GM18508 (cell line): ENCODE measurements around the gene OSBPL5.

Experiments used
- ATAC-seq: cut with Tn5 transposase; IDR thresholded peaks from one replicate; pipeline ENCODE4 v1.9.1; 2021; ENCODE audit warnings: moderate number of reproducible peaks; ENCODE audit not compliant: insufficient read depth, unreplicated experiment

OSBPL5 gene

GRCh38 chr11:3106736-3107524 lies 58.2 kb downstream of the OSBPL5 start:
- no peak for ATAC-seq

DNA sequence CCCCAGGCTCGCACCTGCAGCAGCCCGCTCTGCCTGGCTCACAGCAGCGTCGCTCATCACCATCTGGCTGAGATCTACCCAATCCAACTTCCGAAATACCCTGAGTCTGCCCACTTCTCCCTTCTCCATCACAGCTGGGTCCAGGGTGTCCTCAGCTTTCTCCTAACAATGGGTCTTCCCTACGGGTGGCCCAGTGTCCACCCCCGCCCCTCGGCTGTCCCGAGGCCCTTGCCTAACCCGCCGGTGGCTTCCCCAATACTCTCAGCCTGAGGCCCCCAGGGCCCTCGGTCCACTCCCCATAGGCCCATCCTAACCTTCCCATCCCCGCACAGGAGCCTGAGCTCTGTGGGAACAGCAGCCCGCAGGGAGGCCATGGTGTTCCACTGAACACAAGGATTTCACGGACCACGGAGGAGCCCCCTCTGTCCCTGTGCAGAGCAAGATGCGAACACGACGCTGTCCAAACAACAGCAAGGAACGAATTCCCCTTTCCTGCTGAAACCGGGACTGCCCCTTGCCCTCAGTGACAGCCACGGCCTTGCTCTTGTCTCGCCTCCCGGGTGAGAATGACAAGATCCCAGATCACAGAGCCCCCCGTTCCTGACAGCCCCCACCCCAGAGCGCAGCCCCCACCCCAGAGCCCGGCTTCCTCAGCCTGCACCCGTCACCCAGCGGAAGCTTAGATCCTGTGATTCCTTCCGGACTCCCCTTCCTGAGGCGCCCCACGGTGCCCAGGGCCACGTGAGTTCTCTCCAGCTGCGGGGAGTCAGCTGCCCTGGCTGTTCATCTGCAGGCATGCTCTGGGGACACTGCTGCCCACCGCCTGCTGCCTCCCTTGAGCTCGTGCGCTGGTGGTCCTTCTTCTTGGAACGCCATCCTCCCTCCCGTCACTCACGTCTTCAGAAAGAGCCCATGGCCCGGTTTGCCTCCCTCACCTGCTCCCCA lies 59.0 kb downstream of the OSBPL5 start:
- no peak for ATAC-seq

DNA sequence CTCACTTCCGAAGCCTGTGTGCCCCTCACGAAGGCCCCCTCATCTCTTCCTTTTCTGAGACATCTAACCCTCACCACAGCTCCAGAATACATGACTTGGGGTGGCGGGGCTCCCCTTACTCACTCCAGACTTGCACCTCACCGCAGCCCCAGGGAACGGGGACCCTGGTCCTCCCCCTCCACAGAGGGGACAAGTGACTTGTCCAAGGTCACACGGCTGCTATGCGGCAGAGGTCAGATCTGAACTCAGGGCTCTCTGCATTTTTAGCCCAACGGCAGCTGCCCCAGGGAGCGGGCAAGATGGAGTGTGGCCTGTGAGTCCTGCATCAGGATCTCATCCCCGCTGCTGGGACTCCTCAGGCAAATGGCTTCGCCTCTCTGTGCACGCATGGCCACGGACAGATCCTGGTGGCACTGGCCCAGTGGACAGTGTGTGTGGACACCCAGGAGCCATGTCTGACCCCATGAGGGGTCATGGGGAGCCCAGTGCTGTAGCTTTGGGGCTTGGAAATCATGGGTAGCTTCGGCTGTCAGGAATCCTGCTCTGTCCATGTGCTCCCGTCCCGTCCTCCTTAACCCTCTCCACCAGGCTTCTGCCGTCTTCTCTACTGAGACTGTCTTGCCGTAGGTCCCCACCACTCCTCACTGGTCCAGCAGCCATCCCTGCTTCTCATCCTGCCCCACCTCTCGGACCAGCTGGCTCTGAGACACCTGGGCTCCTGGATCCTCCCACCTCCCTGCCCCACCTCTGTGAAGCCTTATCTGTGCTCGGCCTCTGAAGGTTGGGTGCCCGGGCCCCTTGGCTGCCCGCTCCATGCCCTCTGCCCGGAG lies 59.9 kb downstream of the OSBPL5 start:
- no peak for ATAC-seq

DNA sequence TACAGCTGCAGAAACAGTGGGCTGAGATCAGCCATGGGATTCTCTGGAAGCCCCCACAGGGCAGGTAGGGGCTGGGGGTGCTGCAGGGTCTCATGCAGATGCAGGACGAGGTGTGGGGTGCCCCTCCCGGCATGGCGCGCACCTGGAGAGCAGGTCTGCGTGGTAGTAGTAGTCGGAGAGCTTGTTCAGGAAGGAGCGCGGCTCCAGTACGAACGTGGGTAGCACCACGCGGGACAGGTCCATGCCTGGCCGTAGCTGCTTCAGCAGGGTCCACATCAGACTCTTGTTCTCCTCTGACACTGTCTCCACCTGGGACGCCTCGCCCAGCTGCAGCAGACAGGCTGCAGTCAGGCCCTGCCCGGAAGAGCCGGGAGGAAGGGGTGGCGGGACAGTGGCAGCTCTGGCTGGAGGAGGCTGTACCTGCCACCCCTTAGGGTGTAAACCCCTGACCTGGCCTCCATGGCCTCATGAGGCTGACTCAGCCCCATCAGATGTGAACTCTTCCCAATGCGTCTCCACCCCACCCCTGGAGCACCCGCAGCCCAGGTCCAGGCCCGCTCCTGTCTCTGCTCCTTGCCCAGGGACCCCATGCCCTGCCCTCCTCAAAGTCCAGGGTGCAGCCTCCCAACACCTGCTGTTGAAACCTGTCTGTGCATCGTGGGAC lies 60.9 kb downstream of the OSBPL5 start:
- no peak for ATAC-seq

GRCh38 chr11:3103076-3103475 lies 62.0 kb downstream of the OSBPL5 start:
- no peak for ATAC-seq

GRCh38 chr11:3102641-3102921 lies 62.5 kb downstream of the OSBPL5 start:
- no peak for ATAC-seq

GRCh38 chr11:3101921-3102640 lies 63.0 kb downstream of the OSBPL5 start:
- ATAC-seq: no peak

DNA sequence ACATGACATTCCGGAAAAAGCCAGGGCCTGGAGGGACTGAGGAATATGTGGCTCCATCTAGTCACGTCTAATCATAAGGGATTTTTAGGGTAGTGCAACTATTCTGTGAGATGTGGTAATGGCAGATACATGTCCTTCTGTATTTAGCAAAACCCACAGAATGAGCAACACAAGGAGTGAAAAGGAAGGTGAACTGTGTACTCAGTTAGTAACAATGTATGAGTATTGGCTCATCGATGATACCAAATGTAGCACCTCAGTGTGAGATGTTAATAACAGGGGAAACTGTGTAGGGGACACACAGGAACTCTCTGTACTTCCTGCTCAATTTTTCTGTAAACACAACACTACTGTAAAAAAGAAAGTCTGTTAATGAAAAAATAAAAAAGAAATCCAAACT lies 65.9 kb downstream of the OSBPL5 start:
- no peak for ATAC-seq

DNA sequence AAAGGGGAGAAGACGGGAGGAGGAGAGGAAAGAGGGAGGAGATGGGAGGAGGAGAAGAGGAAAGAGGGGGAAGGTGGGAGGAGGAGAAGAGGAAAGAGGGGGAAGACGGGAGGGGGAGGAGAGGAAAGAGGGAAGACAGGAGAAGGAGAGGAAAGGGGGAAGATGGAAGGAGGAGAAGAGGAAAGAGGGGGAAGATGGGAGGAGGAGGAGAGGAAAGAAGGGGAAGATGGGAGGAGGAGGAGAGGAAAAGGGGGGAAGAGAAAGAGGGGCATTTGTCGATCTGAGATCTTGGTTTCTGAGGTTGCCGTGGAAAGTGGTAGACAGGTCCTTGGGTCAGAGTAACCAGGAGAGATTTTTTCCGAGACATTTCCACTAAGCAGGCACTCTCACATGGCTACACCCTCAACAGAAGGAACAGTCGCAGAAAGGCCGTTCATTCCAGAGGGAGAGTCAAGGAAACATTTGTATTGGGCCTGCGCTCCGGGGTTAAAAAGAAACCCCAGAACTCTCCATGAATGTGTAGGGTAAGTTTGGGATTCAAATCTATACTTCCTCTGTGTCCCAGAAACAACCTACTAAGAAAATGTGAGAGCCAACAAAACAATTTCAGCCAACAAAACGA lies 68.1 kb downstream of the OSBPL5 start:
- no peak for ATAC-seq

GRCh38 chr11:3095712-3096361 lies 69.3 kb downstream of the OSBPL5 start:
- no peak for ATAC-seq

DNA sequence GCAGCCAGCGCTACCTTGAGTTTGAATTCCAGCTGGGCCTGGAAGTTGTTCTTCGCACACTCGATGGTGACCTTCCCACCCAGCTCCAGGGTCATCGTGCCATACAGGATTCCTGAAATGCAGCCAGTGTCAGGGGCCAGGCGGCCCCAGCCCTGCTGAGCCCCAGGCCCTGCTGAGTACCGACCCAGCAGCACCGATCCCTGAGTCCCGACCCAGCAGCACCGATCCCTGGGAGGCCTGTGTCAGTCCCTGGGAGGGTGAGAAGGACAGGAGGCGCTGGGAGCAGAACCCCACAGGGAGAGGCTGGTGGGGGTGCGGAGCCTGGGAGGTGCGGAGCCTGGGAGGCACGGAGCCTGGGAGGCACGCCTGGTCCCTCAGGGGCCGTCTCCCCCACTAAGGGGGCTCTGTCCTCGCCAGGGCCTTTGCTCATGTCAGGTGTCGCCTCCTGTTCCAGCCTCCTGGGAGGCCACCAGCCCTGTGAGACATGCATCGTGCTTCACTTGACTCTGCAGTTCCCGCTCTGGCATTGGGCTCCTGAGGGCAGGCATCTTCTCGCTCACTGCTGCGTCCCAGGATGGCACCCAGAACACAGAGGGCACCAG lies 70.8 kb downstream of the OSBPL5 start:
- ATAC-seq: no peak

- no peak for ATAC-seq
Observed at GRCh38 chr11:3093281-3094191, 71.6 kb downstream of the OSBPL5 start.

DNA sequence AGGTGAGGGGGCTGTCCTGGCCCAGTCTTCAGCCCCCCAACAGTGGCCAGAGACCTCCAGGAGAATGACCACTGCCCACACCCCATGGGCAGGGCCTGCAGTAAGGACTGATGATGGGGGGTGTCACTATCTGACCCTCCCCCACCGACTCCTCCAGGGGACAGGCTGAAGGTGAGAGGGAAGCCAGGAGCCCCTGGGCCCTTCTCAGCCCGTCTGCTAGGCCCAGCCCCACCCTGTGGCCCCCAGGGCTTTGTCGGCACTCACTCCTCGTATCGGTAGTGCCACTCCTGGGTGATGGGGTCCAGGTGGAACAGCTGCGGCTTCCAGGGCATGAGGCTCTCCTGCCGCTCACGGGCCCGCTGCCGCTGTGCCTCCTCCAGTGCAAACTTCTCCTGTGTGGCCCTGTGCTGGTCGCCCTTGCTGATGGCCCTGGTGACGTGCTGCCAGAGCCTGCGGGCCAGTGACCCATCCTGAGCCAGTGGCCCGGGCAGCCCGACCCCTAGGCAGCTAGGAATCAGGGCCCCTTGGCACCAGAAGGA lies 72.4 kb downstream of the OSBPL5 start:
- no peak for ATAC-seq

DNA sequence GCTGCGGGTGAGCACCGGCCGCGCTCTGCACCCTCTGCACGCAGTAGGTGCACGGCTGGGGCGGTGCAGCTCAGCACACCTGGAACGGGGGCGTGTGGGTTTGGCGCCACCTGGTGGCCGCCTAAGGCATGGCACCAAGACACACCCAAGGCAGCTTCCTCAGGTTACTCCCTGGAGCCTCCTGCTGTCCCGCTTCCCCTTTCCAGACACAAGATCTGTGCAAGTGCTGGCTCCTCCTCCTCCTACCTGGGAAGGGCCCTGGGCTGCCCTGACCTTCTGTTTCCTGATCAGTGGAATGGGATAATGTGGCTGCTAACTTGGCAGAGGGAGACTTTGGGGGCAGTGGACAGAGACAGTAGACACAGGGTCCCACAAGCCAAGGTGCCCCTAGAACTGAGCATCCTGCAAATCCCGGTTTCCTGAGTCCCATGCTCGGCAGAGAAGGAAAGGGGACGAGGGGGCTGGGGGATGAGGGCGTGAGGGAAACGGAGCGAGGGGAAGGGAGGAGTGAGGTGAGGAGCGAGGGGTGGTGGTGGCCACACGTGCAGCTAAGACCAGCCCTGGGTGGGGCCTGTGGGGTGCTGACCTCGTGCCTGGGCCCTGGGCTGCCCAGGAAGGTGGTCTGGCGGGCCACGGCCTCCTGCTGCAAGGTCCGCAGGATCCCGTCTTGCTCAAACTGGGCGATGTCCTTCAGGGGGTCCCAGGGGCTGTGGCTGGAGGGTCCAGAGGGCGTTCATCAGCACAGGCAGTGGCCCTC lies 73.1 kb downstream of the OSBPL5 start:
- no peak for ATAC-seq

DNA sequence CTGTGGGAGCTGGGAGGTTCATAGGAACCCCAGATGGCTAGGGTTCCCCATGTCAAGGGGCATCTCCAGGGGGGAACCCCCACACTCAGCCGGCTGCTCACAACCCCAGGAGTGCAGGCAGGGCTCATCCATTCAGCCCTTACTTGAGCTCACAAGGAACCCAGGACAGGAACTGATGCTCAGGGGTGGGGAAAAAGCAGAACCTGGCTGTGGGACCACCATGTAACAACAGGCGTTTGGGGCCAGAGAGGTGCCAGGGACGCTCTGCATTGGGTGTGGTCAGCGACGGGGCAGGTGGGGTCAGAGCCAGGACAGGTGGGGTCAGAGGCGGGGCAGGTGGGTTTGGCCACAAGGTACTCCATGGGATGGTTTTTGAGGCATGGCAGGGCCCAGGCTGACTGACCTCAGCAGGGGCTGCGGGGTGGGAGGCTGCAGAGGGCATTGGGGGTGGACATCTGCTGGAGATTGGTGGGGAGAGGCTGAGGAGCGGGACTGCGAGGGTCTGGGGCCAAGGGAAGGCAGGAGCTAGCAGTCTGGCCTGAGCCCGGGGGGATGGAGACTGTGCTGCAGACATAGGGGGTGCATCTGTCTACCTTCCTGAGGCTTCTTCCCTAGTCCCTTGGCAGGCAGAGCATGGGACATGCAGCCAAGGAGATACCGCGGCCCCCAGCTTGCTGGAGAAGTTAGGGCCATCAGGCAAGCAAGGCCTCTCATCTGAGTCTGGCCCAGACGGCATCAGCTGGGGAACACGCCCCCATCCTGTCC lies 73.8 kb downstream of the OSBPL5 start:
- no peak for ATAC-seq
